ENCODE measurements around the gene SOBP. TPM values are rescaled to one million over a fixed set of nuclear protein-coding genes. Genes with fewer than 3 reads are reported as not detected.

SOBP gene
- total and polyA plus RNA-seq, 7 donors, result 5.7 to 27.6 (median 19.5) TPM

DNA sequence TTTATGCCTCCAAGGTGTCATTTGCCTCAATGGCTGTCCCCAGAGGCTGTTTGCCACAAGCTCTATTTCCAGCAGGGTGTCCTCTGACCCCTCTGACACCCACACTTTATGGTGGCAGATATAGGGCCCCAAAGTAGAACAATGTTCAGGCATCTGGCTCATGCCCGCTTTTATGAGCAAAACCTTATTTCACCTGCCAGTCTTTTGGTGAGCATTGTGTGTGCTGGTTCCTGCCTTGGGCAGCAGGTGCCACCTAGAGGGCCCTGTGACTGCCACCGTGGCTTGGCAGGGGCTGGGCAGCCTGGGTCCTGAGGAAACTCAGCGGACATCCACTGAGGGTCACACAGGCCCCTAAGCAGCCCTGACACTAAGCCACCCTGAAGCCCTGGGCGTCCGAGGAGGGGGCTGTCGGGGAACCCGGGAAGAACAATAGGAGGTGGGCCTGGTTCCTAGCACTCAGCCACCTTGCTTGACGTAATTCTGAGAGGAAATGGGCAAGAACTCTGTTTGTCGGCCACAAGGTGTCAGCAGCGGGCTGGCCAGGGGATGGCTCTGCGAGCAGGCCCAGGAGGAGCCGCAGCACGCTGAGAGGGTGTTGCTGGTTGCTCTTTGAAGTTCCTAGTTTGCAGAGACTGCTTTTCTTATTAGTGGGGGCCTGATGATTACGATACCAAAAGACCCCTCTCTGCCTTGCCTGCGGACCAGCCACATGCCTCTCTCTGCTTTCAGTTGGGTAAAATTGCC, 185.2 kb downstream of the SOBP start:
- intact Hi-C loops (cut with DNase I), result loop anchor here (1.0 to 10.0 kb wide), 4 partner anchors 30 to 360 kb away; no protein-coding TSS in a partner anchor
- H3K4me3 ChIP-seq, result peak overlapping the region; percentile 44
- peaks cover 27% of the 10 kb centered on the region for H3K4me1 ChIP-seq
- H3K9me3 ChIP-seq, result no peaks in the 10 kb centered on the region
- no peaks in the 10 kb centered on the region for H3K27me3 ChIP-seq (ENCODE audit: insufficient read depth in 3 of 3, low read length in 2 of 3)
- peak; percentile 91 for TF ChIP-seq CTCF (IDR thresholded peaks at IDR 0.05)
- 6 to 9% (median 8%) methylated on average over 15 of the region's 15 CpGs for WGBS, 3 donors
- ATAC-seq, result peak; percentile 85 to 96 (median 88)
- H3K27ac ChIP-seq, result peak overlapping the region; percentile 56
- DNase-seq, result peak; percentile 81 to 94
- H3K36me3 ChIP-seq (ENCODE audit: insufficient read depth in 1 of 2, low read depth in 1 of 2), result no peaks in the 10 kb centered on the region

- 44 to 55% (median 45%) methylated on average over 11 of the region's 11 CpGs for WGBS, 3 donors
- Histone ChIP-seq H3K36me3 (ENCODE audit: insufficient read depth in 1 of 2, low read depth in 1 of 2) (no peaks in the 10 kb centered on the region), H3K4me3 (no peak overlapping the region), H3K27me3 (ENCODE audit: insufficient read depth in 3 of 3, low read length in 2 of 3) (no peaks in the 10 kb centered on the region), H3K27ac (no peak overlapping the region), H3K9me3 (no peaks in the 10 kb centered on the region), H3K4me1 (peaks cover 19% of the 10 kb centered on the region)
- TF ChIP-seq CTCF (IDR thresholded peaks at IDR 0.05), result no peak
- peak in 1 of 2 donors; percentile 61 for DNase-seq
- no peak for ATAC-seq
- intact Hi-C loops (cut with DNase I), result loop anchor here in 1 of 2 donors (10.0 kb wide), 1 partner anchor 361 kb away; no protein-coding TSS in a partner anchor
Observed at GRCh38 chr6:107676042-107676441, 186.1 kb downstream of the SOBP start.

DNA sequence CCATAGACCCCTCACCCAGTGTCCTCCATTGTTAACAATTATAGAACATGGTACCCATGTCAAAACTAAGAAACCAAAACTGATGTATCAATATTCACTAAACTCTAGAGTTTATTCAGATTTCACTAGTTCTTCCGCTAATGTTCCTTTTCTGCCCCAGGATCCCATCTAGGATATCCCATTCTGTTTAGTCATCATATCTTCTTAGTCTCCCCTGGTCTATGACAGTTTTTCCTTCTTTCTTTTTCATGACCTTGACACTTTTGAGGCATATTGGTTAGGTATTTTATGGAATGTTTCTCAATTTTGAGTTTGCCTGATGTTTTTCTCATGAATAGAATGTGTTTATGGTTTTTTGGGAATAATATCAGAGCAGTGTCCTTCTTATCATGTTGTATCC, 187.5 kb downstream of the SOBP start:
- 93 to 100% (median 100%) methylated on average over 1 of the region's 1 CpG for WGBS, 3 donors
- no peak overlapping the region for H3K27ac ChIP-seq
- no peaks in the 10 kb centered on the region for H3K36me3 ChIP-seq (ENCODE audit: insufficient read depth in 1 of 2, low read depth in 1 of 2)
- peaks cover 14% of the 10 kb centered on the region for H3K4me1 ChIP-seq
- DNase-seq (no peak), ATAC-seq (no peak)
- no peak overlapping the region for H3K4me3 ChIP-seq
- H3K9me3 ChIP-seq, result no peaks in the 10 kb centered on the region
- no peak for TF ChIP-seq CTCF (IDR thresholded peaks at IDR 0.05)
- intact Hi-C loops (cut with DNase I), result loop anchor here in 1 of 2 donors (10.0 kb wide), 1 partner anchor 363 kb away; no protein-coding TSS in a partner anchor
- no peaks in the 10 kb centered on the region for H3K27me3 ChIP-seq (ENCODE audit: insufficient read depth in 3 of 3, low read length in 2 of 3)

DNA sequence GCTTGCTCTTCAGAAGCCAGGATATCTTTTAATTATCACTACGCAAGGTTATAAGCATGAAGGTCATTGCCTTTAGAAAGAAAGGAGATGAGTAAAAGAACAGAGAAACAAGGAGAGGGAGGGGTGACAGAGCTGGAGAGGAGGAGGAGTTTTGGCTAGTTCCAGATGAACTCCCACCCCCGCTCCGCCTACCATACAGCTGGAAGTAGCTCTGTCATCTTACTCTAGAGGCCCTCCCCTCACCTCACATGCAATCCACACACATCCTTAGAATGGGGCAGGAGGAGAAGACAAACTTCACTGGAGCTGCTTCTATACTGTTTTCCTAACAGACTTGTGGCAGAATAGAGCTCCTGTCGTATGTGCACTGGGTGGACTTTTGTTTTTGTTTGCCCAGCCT, 189.5 kb downstream of the SOBP start:
- Histone ChIP-seq H3K36me3 (ENCODE audit: insufficient read depth in 1 of 2, low read depth in 1 of 2) (no peaks in the 10 kb centered on the region), H3K27me3 (ENCODE audit: insufficient read depth in 3 of 3, low read length in 2 of 3) (no peaks in the 10 kb centered on the region), H3K4me1 (peaks cover 3% of the 10 kb centered on the region), H3K9me3 (no peaks in the 10 kb centered on the region), H3K4me3 (no peak overlapping the region), H3K27ac (no peak overlapping the region)
- intact Hi-C loops (cut with DNase I), result loop anchor here in 1 of 2 donors (10.0 kb wide), 1 partner anchor 365 kb away; no protein-coding TSS in a partner anchor
- DNase-seq (no peak), ATAC-seq (no peak)
- WGBS, 3 donors, result 74 to 84% (median 77%) methylated on average over 4 of the region's 4 CpGs
- no peak for TF ChIP-seq CTCF (IDR thresholded peaks at IDR 0.05)
